Dermis blood vessel endothelial cell (primary cell): ENCODE results near the gene CAMK4. TPM values are rescaled to one million over a fixed set of nuclear protein-coding genes. Genes with fewer than 3 reads are reported as not detected.

Experiments
- total RNA-seq: library from RNA; depleted of rRNA; stranded (reverse); fragments of >200 nt; gene quantifications from 2 replicates; pipeline ENCODE4 v1.2.3, GENCODE V29; 2014

Gene CAMK4
- total RNA-seq, 1 donor from 2014 or later = under 0.01 TPM

Other genes with a start within 250 kb of the CAMK4 start
- under 0.01 and 0.19 TPM in 2 replicates for gene TSLP, start 152.7 kb upstream of the CAMK4 start, total RNA-seq
- gene WDR36, start 132.0 kb upstream of the CAMK4 start, total RNA-seq = 58.4 and 64.0 TPM in 2 replicates